B cell (primary cell): ENCODE results near the gene PPARD. TPM values are rescaled to one million over a fixed set of nuclear protein-coding genes. Genes with fewer than 3 reads are reported as not detected.
"Not testable (repeated sequence)": the region's sequence is repeated elsewhere in the genome, so short reads cannot be mapped to it uniquely, and the experiment has no call there.

ENCODE experiments used
- ATAC-seq: fragments of 200-7000 bp; cut with Tn5 transposase; one replicate; pipeline ENCODE4 v1.10.0; 2021; ENCODE audit warnings: low read depth, mild to moderate bottlenecking, moderate number of reproducible peaks, moderate library complexity
- CTCF ChIA-PET: fragments of 350-600 bp; sonication (Branson Sonifier 250); formaldehyde crosslinking; loops from one replicate; lab custom pipeline; 2021; ENCODE audit warnings: antibody characterized with exemption, inconsistent platforms; lab: Charles Lee
- POLR2A ChIA-PET: fragments of 350-600 bp; sonication (Branson Sonifier 250); formaldehyde crosslinking; loops from one replicate; lab custom pipeline; 2021; ENCODE audit warnings: antibody characterized with exemption; lab: Charles Lee
- DNase-seq: peaks from one replicate; pipeline ENCODE4 v3.0.0; 2013
- H2AFZ ChIP-seq: 2 replicates; pipeline ENCODE4 v1.6.1; 2012; ENCODE audit warnings: mild to moderate bottlenecking, low read depth, low read length; ENCODE audit not compliant: insufficient read depth, poor library complexity, severe bottlenecking
- H3K27ac ChIP-seq, 2 donors: 1 replicate in 1 of 2; 2 replicates in 1 of 2; pipeline ENCODE4 v1.5.1; 2012 to 2013; ENCODE audit warnings: low read length in 2 of 2, mild to moderate bottlenecking in 2 of 2, moderate library complexity in 1 of 2
- H3K27me3 ChIP-seq, 4 experiments: fragments of 200-600 bp in 1 of 4; sonication (generic) in 1 of 4; replicated peaks in 1 of 4; 1 replicate in 2 of 4; 2 replicates in 2 of 4; pipeline versions ENCODE4 v1.6.1 to v1.7.0; 2013 to 2016; ENCODE audit warnings: low read length in 3 of 4, mild to moderate bottlenecking in 2 of 4, mixed read lengths in 1 of 4, moderate library complexity in 1 of 4; ENCODE audit not compliant: insufficient read depth in 4 of 4, control insufficient read depth in 3 of 4; ENCODE audit errors: control extremely low read depth in 1 of 4
- H3K36me3 ChIP-seq, 2 experiments: replicated peaks in 1 of 2; 1 replicate in 1 of 2; 2 replicates in 1 of 2; pipeline versions ENCODE4 v1.6.1 to v1.7.1; 2013; ENCODE audit warnings: low read length in 1 of 2; ENCODE audit not compliant: insufficient read depth in 2 of 2, control insufficient read depth in 1 of 2; ENCODE audit errors: control extremely low read depth in 1 of 2, extremely low read depth in 1 of 2
- H3K4me1 ChIP-seq, 2 donors: fragments of 200-600 bp in 1 of 2; sonication (generic) in 1 of 2; 1 replicate in 1 of 2; 2 replicates in 1 of 2; pipeline versions ENCODE4 v1.5.1 to v1.6.1; 2013 to 2017; ENCODE audit warnings: low read length in 2 of 2; ENCODE audit not compliant: control insufficient read depth in 2 of 2, insufficient read depth in 2 of 2
- H3K4me2 ChIP-seq: replicated peaks from 2 replicates; pipeline ENCODE3; 2012; ENCODE audit warnings: mild to moderate bottlenecking, low read depth, low read length; ENCODE audit not compliant: poor library complexity, severe bottlenecking
- H3K4me3 ChIP-seq, 5 experiments: fragments of 200-600 bp in 1 of 5; sonication (generic) in 1 of 5; 1 replicate in 3 of 5; 2 replicates in 2 of 5; pipeline versions ENCODE4 v1.5.1 to v1.7.0; 2011 to 2016; ENCODE audit warnings: low read length in 4 of 5, mild to moderate bottlenecking in 4 of 5, low read depth in 2 of 5, control low read depth in 1 of 5, moderate library complexity in 1 of 5; ENCODE audit not compliant: insufficient read depth in 1 of 5; ENCODE audit errors: control extremely low read depth in 1 of 5, extremely low read depth in 1 of 5
- H3K79me2 ChIP-seq: fragments of 200-600 bp; sonication (generic); one replicate; pipeline ENCODE4 v1.6.0; 2016; ENCODE audit warnings: low read length; ENCODE audit not compliant: control insufficient read depth, insufficient read depth
- H3K9ac ChIP-seq: fragments of 200-600 bp; sonication (generic); 2 replicates; pipeline ENCODE4 v1.6.1; 2017; ENCODE audit warnings: mild to moderate bottlenecking, low read length, moderate library complexity
- H3K9me3 ChIP-seq, 3 donors: one replicate each; pipeline versions ENCODE4 v1.6.1 to v1.7.1; 2013; ENCODE audit warnings: low read length in 2 of 3; ENCODE audit not compliant: control insufficient read depth in 2 of 3, insufficient read depth in 1 of 3; ENCODE audit errors: control extremely low read depth in 1 of 3
- H4K20me1 ChIP-seq: 2 replicates; pipeline ENCODE4 v1.6.0; 2012; ENCODE audit warnings: mild to moderate bottlenecking, low read length; ENCODE audit not compliant: insufficient read depth, control insufficient read depth, poor library complexity, severe bottlenecking
- H3K27ac Mint-ChIP-seq: one replicate; pipeline ENCODE4 v1.8.0; 2021; ENCODE audit warnings: mixed read lengths
- H3K27me3 Mint-ChIP-seq: one replicate; pipeline ENCODE4 v1.8.0; 2021; ENCODE audit warnings: mixed read lengths
- H3K4me1 Mint-ChIP-seq: one replicate; pipeline ENCODE4 v1.8.0; 2021; ENCODE audit warnings: mixed read lengths
- H3K4me3 Mint-ChIP-seq: one replicate; pipeline ENCODE4 v1.8.0; 2021; ENCODE audit warnings: mixed read lengths
- H3K9me3 Mint-ChIP-seq: one replicate; pipeline ENCODE4 v1.8.0; 2022; ENCODE audit warnings: mixed read lengths; ENCODE audit not compliant: insufficient read depth
- EZH2 ChIP-seq: IDR thresholded peaks from 2 replicates; pipeline ENCODE4 v1.6.1; 2012; ENCODE audit warnings: borderline replicate concordance, low read depth, mild to moderate bottlenecking, moderate library complexity, low read length; ENCODE audit not compliant: insufficient read depth, poor library complexity, severe bottlenecking
- WGBS: methylation state at CpG from one replicate; pipeline ENCODE4 v1.1.5; 2013; ENCODE audit warnings: missing lambda C conversion rate; ENCODE audit not compliant: insufficient coverage; 5-methylcytosine and 5-hydroxymethylcytosine counted together
- intact Hi-C: fragments of 100-400 bp; cut with micrococcal nuclease; formaldehyde crosslinking; loops from one replicate; pipeline ENCODE4 v1.10.0; 2022
- polyA plus RNA-seq: library from polyadenylated mRNA; depleted of rRNA; stranded (reverse); fragments of >200 nt; gene quantifications from 2 replicates; pipeline ENCODE4 v1.2.3, GENCODE V29; 2012
- total RNA-seq, 2 donors: library from RNA; stranded (reverse); fragments of 120-200 nt in 1 of 2; gene quantifications; 1 replicate in 1 of 2; 2 replicates in 1 of 2; pipeline versions ENCODE4 v1.2.3 to v1.2.4, GENCODE V29; 2013 to 2022
- TF ChIP-seq, protein P1 (sequence below): fragments of 200-600 bp; IDR thresholded peaks from one replicate; pipeline ENCODE4 v1.8.0; 2022; ENCODE audit warnings: antibody characterized with exemption, mild to moderate bottlenecking

PPARD gene
- total and polyA plus RNA-seq, 2 donors (not counting 1 experiment from before 2014, with no cell fraction given) = 37.9 to 38.9 TPM

DNA sequence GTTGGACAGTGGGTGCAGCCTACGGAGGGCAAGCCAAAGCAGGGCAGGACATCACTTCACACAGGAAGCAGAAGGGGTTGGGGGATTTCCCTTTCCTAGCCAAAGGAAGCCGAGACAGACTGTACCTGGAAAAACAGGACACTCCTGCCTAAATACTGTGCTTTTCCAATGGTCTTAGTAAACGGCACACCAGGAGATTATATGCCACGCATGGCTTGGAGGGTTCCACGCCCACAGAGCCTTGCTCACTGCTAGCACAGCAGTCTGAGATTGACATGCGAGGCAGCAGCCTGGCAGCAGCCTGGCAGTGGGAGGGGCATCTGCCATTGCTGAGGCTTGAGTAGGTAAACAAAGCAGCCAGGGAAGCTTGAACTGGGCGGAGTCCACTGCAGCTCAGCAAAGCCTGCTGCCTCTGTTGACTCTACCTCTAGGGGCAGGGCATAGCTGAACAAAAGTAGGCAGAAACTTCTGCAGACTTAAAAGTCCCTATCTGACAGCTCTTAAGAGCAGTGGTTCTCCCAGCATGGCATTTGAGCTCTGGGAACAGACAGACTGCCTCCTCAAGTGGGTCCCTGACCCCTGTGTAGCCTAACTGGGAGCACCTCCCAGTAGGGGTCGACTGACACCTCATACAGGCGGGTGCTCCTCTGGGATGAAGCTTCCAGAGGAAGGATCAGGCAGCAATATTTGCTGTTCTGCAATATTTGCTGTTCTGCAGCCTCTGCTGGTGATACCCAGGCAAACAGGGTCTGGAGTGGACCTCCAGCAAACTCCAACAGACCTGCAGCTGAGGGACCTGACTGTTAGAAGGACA, 10.1 kb upstream of the PPARD start:
- ATAC-seq (peak; percentile 80), DNase-seq (peak; percentile 64)
- H3K79me2 ChIP-seq, H3K9me3 ChIP-seq, H3K9me3 Mint-ChIP-seq, H3K27me3 Mint-ChIP-seq, H3K27ac Mint-ChIP-seq, H4K20me1 ChIP-seq, H3K27me3 ChIP-seq, H3K4me3 ChIP-seq, H3K27ac ChIP-seq, H3K4me2 ChIP-seq, H2AFZ ChIP-seq, H3K36me3 ChIP-seq, intact Hi-C loops, H3K9ac ChIP-seq: not testable (repeated sequence)
- ChIA-PET POLR2A (interaction anchor here (0.7 to 1.2 kb wide), 2 partner anchors 16 to 29 kb away, joined by 4 read pairs; no protein-coding TSS in a partner anchor), CTCF (interaction anchor here (1.0 to 9.8 kb wide), 4 partner anchors 11 to 117 kb away, joined by 4 to 301 read pairs (median 15); partner anchors contain the start of genes DEF6 and PPARD)
- Mint-ChIP-seq H3K4me3 (peak overlapping the region; percentile 39), H3K4me1 (peaks cover 19% of the 10 kb centered on the region)
- TF ChIP-seq, protein P1, sequence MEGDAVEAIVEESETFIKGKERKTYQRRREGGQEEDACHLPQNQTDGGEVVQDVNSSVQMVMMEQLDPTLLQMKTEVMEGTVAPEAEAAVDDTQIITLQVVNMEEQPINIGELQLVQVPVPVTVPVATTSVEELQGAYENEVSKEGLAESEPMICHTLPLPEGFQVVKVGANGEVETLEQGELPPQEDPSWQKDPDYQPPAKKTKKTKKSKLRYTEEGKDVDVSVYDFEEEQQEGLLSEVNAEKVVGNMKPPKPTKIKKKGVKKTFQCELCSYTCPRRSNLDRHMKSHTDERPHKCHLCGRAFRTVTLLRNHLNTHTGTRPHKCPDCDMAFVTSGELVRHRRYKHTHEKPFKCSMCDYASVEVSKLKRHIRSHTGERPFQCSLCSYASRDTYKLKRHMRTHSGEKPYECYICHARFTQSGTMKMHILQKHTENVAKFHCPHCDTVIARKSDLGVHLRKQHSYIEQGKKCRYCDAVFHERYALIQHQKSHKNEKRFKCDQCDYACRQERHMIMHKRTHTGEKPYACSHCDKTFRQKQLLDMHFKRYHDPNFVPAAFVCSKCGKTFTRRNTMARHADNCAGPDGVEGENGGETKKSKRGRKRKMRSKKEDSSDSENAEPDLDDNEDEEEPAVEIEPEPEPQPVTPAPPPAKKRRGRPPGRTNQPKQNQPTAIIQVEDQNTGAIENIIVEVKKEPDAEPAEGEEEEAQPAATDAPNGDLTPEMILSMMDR = peak; percentile 9
- WGBS = 84% methylated on average over 9 of the region's 9 CpGs
- peaks cover 8 to 11% of the 10 kb centered on the region in 2 donors for H3K4me1 ChIP-seq

DNA sequence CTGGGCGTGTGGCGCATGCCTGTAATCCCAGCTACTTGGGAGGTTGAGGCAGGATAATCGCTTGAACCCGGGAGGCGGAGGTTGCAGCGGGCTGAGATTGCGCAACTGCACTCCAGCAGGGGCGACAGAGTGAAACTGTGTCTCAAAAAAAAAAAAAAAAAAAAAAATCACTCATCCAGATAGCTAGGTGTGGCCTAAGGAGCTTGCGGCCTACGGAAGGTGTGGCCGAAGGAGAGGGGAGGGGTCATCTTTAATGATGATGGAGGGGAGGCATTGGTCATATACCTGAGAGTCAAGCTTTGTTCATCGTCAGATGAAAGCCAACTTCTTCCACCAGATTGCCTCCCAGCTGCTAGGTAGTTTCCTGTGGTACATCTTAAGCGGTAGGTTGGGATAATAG, 801 bp upstream of the PPARD start:
- Mint-ChIP-seq H3K9me3 (peaks cover 2% of the 10 kb centered on the region), H3K27ac (peak overlapping the region; percentile 20), H3K27me3 (no peaks in the 10 kb centered on the region), H3K4me1 (peaks cover 55% of the 10 kb centered on the region), H3K4me3 (no peak overlapping the region)
- POLR2A ChIA-PET = interaction anchor here (0.7 to 3.0 kb wide), 3 partner anchors 108 to 127 kb away, joined by 3 to 21 read pairs (median 19); partner anchors contain the start of gene RPL10A
- Histone ChIP-seq H3K27me3 (no peaks in the 10 kb centered on the region), H3K4me3 (no peak overlapping the region), H3K36me3 (peaks cover 0 to 16% of the 10 kb centered on the region in 2 experiments), H3K9ac (no peak overlapping the region), H2AFZ (no peak overlapping the region), H3K4me2 (no peak overlapping the region), H3K9me3 (no peaks in the 10 kb centered on the region), H3K79me2 (peaks cover 51% of the 10 kb centered on the region), H3K27ac (no peak overlapping the region), H3K4me1 (peaks cover 32 to 40% of the 10 kb centered on the region in 2 donors), H4K20me1 (peaks cover 21% of the 10 kb centered on the region)
- no peak for ATAC-seq
- CTCF ChIA-PET = interaction anchor here (0.6 to 6.9 kb wide), 22 partner anchors 9 to 756 kb away, joined by 3 to 205 read pairs (median 4); partner anchors contain the start of genes DEF6, FANCE and RPL10A
- no peak for TF ChIP-seq EZH2
- TF ChIP-seq, protein P1 = no peak
- intact Hi-C loops = loop anchor here (10.0 kb wide), 1 partner anchor 53 kb away; no protein-coding TSS in a partner anchor
- DNase-seq = no peak
- no CpG with 5 or more reads among the region's 13 CpGs for WGBS
